Testis (tissue), 2 donors: ENCODE data around the gene FBXL20.

Experiments
- CTCF ChIP-seq, 3 experiments: fragments of 450-650 bp in 2 of 3; fragments of 200-600 bp in 1 of 3; sonication (generic) in 1 of 3; IDR thresholded peaks; one replicate each; pipeline ENCODE4 v1.5.1; 2016 to 2019; ENCODE audit warnings: antibody characterized with exemption in 3 of 3, mild to moderate bottlenecking in 2 of 3, moderate library complexity in 1 of 3
- POLR2A ChIP-seq: fragments of 450-650 bp; IDR thresholded peaks from one replicate; pipeline ENCODE4 v1.6.1; 2017; ENCODE audit warnings: antibody characterized with exemption, mild to moderate bottlenecking, moderate library complexity

- TF ChIP-seq CTCF (IDR thresholded peaks at IDR 0.05): no peak
- no peak for TF ChIP-seq POLR2A
Measured at GRCh38 chr17:39236450-39236927, 164.9 kb downstream of the FBXL20 start.
